Endometrial microvascular endothelial cells (primary cell): ENCODE measurements around the gene RIPK1. TPM values are rescaled to one million over a fixed set of nuclear protein-coding genes. Genes with fewer than 3 reads are reported as not detected.
"Not testable (repeated sequence)": the region's sequence is repeated elsewhere in the genome, so short reads cannot be mapped to it uniquely, and the experiment has no call there.

Experiments
- in situ Hi-C: cut with HindIII; loops from 2 replicates; pipeline ENCODE4 v1.10.0; 2017; ENCODE audit warnings: low sequenced_read_pairs, low pct_unique_long_range_greater_than_20kb; ENCODE audit errors: inconsistent ontology term
- total RNA-seq: library from RNA; depleted of rRNA; stranded (reverse); fragments of >200 nt; gene quantifications from one replicate; pipeline ENCODE4 v1.2.3, GENCODE V29; 2015; ENCODE audit errors: inconsistent ontology term

RIPK1 gene
- total RNA-seq, 1 donor from 2014 or later = 20.0 TPM

GRCh38 chr6:3075772-3076113 lies 7.4 kb downstream of the RIPK1 start:
- in situ Hi-C loops = no loop called here

- in situ Hi-C loops = no loop called here
Measured at GRCh38 chr6:3076320-3076719, 8.0 kb downstream of the RIPK1 start.

GRCh38 chr6:3077430-3077829 lies 9.1 kb downstream of the RIPK1 start:
- in situ Hi-C loops = no loop called here

- in situ Hi-C loops = not testable (repeated sequence)
Measured at GRCh38 chr6:3078952-3079351, 10.7 kb downstream of the RIPK1 start.

GRCh38 chr6:3079682-3080081 lies 11.4 kb downstream of the RIPK1 start:
- in situ Hi-C loops = no loop called here

DNA sequence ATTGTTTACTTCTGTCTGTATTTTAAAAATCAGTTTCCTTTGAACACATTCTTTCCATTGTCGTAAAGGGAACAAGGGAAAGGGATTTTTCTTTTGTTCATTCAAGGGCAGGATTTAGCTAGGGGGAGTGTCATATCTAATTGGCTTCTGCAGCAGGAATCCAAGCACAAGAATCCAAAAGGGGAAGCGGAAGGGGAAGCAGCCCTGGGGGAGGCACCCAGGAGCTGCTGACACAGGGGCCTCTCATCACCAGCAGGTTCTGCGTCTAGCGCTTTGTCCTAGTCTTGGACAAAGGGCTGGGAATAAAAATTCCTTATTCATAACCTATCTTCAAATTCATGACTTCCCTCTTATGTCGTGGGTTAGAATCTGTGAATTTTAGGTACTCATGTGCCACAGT lies 13.7 kb downstream of the RIPK1 start:
- in situ Hi-C loops = no loop called here

- in situ Hi-C loops = no loop called here
Measured at GRCh38 chr6:3085074-3085473, 16.8 kb downstream of the RIPK1 start.

- in situ Hi-C loops = no loop called here
Measured at GRCh38 chr6:3086282-3086946, 18.1 kb downstream of the RIPK1 start.

GRCh38 chr6:3088446-3088845 lies 20.2 kb downstream of the RIPK1 start:
- in situ Hi-C loops = no loop called here

DNA sequence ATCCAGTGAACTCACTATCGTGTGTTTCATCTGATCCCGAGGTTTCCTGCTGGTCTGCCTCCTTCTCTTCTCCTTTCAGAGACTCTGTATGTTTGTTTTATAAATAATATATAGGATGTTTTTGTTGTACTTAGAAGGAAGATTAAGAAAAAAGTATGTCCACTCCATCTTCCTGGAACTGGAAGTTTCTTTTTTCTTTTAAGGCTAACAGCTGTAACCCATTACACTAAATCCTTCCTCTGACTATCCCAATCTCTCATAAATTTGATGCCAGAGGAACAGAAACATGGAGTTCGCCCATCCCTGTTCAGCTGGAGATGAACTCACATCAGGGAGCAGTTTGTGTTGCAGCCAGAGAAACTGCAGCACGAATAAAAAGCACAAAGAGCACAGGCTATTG lies 20.7 kb downstream of the RIPK1 start:
- in situ Hi-C loops = no loop called here

GRCh38 chr6:3090013-3090412 lies 21.7 kb downstream of the RIPK1 start:
- in situ Hi-C loops = no loop called here

DNA sequence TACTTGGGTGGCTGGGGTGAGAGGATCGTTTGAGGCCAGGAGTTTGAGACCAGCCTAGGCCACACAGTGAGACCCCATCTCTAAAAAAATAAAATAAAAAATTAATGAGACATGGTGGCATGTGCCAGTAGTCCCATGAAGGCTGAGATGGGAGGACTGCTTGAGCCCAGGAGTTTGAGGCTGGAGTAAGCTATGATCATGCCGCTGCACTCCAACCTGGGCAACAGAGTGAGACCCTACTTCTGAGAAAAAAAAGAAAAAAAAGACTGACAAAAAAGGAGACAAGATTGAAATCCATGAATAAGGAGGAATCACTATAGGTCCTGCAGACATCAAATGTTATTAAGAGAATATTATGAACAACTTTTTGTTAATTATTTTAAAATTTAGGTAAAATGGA lies 26.5 kb downstream of the RIPK1 start:
- in situ Hi-C loops = no loop called here

GRCh38 chr6:3102875-3103274 lies 34.6 kb downstream of the RIPK1 start:
- in situ Hi-C loops = no loop called here

- in situ Hi-C loops = no loop called here
Measured at GRCh38 chr6:3108746-3109414, 40.6 kb downstream of the RIPK1 start.

- in situ Hi-C loops = no loop called here
Measured at GRCh38 chr6:3109761-3110160, 41.5 kb downstream of the RIPK1 start.

- in situ Hi-C loops = no loop called here
Measured at GRCh38 chr6:3114377-3114776, 46.1 kb downstream of the RIPK1 start.

- in situ Hi-C loops = no loop called here
Measured at GRCh38 chr6:3117912-3118352, 49.6 kb downstream of the RIPK1 start.

- in situ Hi-C loops = no loop called here
Measured at GRCh38 chr6:3118353-3119039, 50.2 kb downstream of the RIPK1 start, which contains the start of gene BPHL. BPHL (plus strand) TSS chr6:3118711; CDS start chr6:3118741, 30 bp downstream.

DNA sequence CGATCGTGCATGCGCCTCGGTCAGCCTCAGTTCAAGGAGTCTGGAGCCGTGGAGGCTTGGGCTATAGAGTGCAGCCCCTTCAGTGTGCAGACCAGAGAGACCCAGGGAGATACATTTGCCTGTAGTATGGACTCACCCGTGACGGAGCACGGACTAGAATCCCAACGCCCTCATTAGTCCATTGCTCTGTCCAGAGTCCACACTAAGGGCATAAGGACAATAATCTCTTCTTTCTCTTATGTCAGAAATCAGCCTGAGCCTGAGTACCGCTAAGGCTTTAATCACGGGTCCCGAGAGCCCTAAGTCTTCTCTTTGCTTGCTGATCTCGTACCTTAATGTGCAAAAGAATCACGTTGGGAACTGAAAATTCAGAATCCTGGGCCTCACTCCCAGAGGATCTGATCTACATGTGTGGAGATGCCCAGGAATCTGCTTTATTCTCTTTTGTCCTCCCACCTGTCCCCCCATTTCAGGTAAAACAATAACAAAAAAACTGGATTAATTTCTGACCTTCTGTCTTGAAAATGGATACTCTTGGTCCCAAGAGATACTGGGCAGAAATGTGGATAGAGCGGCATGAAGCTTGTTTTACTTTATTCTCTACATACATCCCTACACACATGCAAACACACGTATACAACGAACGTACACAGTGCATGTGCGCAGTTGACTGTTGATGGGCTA lies 50.9 kb downstream of the RIPK1 start:
- in situ Hi-C loops = no loop called here

DNA sequence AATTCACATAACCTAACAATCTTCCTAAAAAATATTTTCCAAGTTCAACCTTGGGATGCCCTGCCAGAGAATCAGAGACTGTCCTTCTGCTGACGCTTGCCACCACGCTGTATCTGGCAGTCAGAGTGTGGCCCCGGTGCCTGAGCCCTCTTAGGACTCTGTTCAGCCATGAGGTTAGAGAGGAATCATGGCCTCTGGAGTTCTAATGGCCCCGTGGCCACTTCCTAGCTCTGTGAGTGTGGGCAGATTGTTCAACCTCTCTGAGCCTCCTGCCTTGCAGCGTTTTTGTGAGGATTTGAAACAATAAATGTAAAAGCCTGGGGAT lies 52.4 kb downstream of the RIPK1 start:
- in situ Hi-C loops = no loop called here
